ENCODE data around the gene S1PR1.

- TF ChIP-seq CTCF (IDR thresholded peaks at IDR 0.05; ENCODE audit: extremely low read depth in 1 of 2, insufficient read depth in 1 of 2, low read depth in 1 of 2, low read length in 2 of 2) (no peak), POLR2A (IDR thresholded peaks at IDR 0.05; ENCODE audit: low read depth, low read length) (no peak)
These were observed 14.7 kb downstream of the S1PR1 start for GRCh38 chr1:101251504-101251903.

Measured in endothelial cell of umbilical vein (primary cell).